ENCODE measurements around the gene GABRG3.

GRCh38 chr15:27382361-27383025 is 411.5 kb downstream of the GABRG3 start:
- TF ChIP-seq CTCF (IDR thresholded peaks at IDR 0.05; ENCODE audit: poor library complexity) (no peak), EZH2 (IDR thresholded peaks at IDR 0.05; ENCODE audit: borderline replicate concordance) (no peak)
